Subcutaneous abdominal adipose tissue (tissue), 5 donors: ENCODE data around the gene ZNF70.

Experiments used
- H3K27ac ChIP-seq: one replicate; pipeline ENCODE4 v1.7.0; 2013; ENCODE audit warnings: low read depth, mild to moderate bottlenecking, inconsistent platforms, low read length, moderate library complexity
- H3K27me3 ChIP-seq, 5 donors: one replicate each; pipeline ENCODE4 v1.7.0; 2013; ENCODE audit warnings: low read length in 5 of 5, inconsistent platforms in 1 of 5; ENCODE audit not compliant: control insufficient read depth in 5 of 5, insufficient read depth in 4 of 5
- H3K36me3 ChIP-seq, 5 donors: one replicate each; pipeline ENCODE4 v1.7.0; 2013; ENCODE audit warnings: low read length in 5 of 5; ENCODE audit not compliant: control insufficient read depth in 5 of 5, insufficient read depth in 5 of 5
- H3K4me1 ChIP-seq, 5 donors: one replicate each; pipeline ENCODE4 v1.7.0; 2013; ENCODE audit warnings: low read length in 5 of 5, mild to moderate bottlenecking in 3 of 5, moderate library complexity in 1 of 5; ENCODE audit not compliant: control insufficient read depth in 5 of 5, insufficient read depth in 5 of 5
- H3K4me3 ChIP-seq, 5 donors: one replicate each; pipeline ENCODE4 v1.7.0; 2013; ENCODE audit warnings: low read length in 5 of 5, low read depth in 1 of 5
- H3K9ac ChIP-seq, 5 donors: one replicate each; pipeline ENCODE4 v1.7.0; 2013; ENCODE audit warnings: low read length in 5 of 5, mild to moderate bottlenecking in 4 of 5, moderate library complexity in 3 of 5
- H3K9me3 ChIP-seq, 5 donors: one replicate each; pipeline ENCODE4 v1.7.0; 2013; ENCODE audit warnings: low read length in 5 of 5; ENCODE audit not compliant: control insufficient read depth in 5 of 5
- donor health status: healthy.
- donor health status: healthy.
- donor health status: healthy.
- donor health status: healthy.
- donor health status: healthy.

Gene ZNF70

DNA sequence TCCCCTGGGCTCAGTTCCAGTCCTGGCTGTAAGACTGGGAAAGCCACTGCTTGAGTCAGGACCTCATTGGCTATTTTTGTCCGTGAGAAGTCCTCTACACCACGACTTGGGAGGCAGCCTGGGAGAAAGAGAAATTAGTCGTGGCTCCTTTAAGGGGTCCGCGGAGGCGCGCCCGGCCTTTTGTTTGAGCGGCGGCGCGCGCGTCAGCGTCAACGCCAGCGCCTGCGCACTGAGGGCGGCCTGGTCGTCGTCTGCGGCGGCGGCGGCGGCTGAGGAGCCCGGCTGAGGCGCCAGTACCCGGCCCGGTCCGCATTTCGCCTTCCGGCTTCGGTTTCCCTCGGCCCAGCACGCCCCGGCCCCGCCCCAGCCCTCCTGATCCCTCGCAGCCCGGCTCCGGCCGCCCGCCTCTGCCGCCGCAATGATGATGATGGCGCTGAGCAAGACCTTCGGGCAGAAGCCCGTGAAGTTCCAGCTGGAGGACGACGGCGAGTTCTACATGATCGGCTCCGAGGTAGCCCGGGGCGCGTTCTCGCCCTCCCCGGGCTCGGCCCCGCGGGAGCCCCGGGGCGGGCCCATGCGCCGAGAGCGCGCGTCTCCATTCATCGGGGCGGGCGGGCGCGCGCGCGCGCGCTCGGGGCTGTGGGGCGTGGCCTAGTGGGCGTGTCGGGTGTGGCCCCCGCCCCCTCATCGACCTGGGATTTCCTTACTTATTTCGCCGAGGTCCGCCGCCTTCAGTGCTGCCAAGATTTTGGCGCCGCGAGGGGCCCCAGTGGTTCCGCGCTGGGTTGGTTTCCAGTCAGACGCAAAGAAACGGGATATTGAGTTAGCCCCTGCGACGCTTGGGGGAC lies 36.1 kb upstream of the ZNF70 start, which contains the start of gene SMARCB1:
SMARCB1 (plus strand) TSS at position 215 of the 848 bp plus-strand sequence; CDS start at position 419, 204 bp downstream.
- Histone ChIP-seq H3K36me3 (peaks cover 0 to 9% (median 6%) of the 10 kb centered on the region in 5 donors), H3K27me3 (peaks cover 0 to 2% (median 0%) of the 10 kb centered on the region in 5 donors), H3K9ac (peak within 1 kb of the TSS; percentile 84 to 97 (median 95)), H3K4me1 (peaks cover 12 to 48% (median 31%) of the 10 kb centered on the region in 5 donors), H3K4me3 (peak within 1 kb of the TSS; percentile 80 to 95 (median 86)), H3K27ac (peak within 1 kb of the TSS; percentile 94), H3K9me3 (no peaks in the 10 kb centered on the region)

- H3K4me3 ChIP-seq: peak overlapping the region; percentile 72 to 89 (median 83)
- peak overlapping the region; percentile 81 to 97 (median 95) for H3K9ac ChIP-seq
- H3K27me3 ChIP-seq: peaks cover 0 to 2% (median 0%) of the 10 kb centered on the region in 5 donors
- peak overlapping the region; percentile 94 for H3K27ac ChIP-seq
- H3K4me1 ChIP-seq: peaks cover 13 to 48% (median 32%) of the 10 kb centered on the region in 5 donors
- no peaks in the 10 kb centered on the region for H3K9me3 ChIP-seq
- peaks cover 0 to 4% (median 0%) of the 10 kb centered on the region in 5 donors for H3K36me3 ChIP-seq
These were observed 35.4 kb upstream of the ZNF70 start for GRCh38 chr22:23786261-23786710.

- H3K27ac ChIP-seq: no peak overlapping the region
- H3K9me3 ChIP-seq: no peaks in the 10 kb centered on the region
- no peak overlapping the region for H3K4me3 ChIP-seq
- no peaks in the 10 kb centered on the region for H3K36me3 ChIP-seq
- H3K9ac ChIP-seq: peak overlapping the region in 1 of 5 donors; percentile 14
- peaks cover 11 to 41% (median 26%) of the 10 kb centered on the region in 5 donors for H3K4me1 ChIP-seq
- peaks cover 0 to 2% (median 0%) of the 10 kb centered on the region in 5 donors for H3K27me3 ChIP-seq
These were observed 33.4 kb upstream of the ZNF70 start for GRCh38 chr22:23784215-23784732.

- no peak overlapping the region for H3K27ac ChIP-seq
- H3K27me3 ChIP-seq: peaks cover 0 to 2% (median 0%) of the 10 kb centered on the region in 5 donors
- no peaks in the 10 kb centered on the region for H3K36me3 ChIP-seq
- H3K4me3 ChIP-seq: no peak overlapping the region
- no peaks in the 10 kb centered on the region for H3K9me3 ChIP-seq
- H3K4me1 ChIP-seq: peaks cover 11 to 38% (median 24%) of the 10 kb centered on the region in 5 donors
- H3K9ac ChIP-seq: peak overlapping the region in 1 of 5 donors; percentile 14
These were observed 32.6 kb upstream of the ZNF70 start for GRCh38 chr22:23783265-23784150.

DNA sequence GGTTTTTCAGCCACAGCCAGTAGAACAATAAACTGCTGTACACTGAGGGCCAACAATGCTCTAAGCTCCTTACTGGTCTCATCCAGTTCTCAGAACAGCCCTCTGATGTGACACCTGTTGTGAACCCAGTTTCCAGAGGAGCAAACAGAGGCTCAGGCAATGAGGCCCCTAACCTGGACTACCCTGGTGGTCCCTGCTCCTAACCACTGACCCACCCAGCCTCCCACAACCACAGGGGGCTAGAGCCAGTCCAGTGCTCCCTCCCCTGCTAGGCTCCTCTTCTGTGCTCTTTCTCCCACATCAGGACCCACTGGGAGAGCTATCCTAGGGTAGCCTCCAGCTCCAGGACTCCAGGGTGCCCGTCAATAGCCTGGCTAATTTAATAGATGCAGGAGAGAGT lies 31.8 kb upstream of the ZNF70 start:
- no peak overlapping the region for H3K4me3 ChIP-seq
- H3K27me3 ChIP-seq: peaks cover 0 to 2% (median 0%) of the 10 kb centered on the region in 5 donors
- H3K4me1 ChIP-seq: peaks cover 11 to 30% (median 19%) of the 10 kb centered on the region in 5 donors
- H3K9me3 ChIP-seq: no peaks in the 10 kb centered on the region
- no peak overlapping the region for H3K9ac ChIP-seq
- H3K27ac ChIP-seq: no peak overlapping the region
- no peaks in the 10 kb centered on the region for H3K36me3 ChIP-seq

DNA sequence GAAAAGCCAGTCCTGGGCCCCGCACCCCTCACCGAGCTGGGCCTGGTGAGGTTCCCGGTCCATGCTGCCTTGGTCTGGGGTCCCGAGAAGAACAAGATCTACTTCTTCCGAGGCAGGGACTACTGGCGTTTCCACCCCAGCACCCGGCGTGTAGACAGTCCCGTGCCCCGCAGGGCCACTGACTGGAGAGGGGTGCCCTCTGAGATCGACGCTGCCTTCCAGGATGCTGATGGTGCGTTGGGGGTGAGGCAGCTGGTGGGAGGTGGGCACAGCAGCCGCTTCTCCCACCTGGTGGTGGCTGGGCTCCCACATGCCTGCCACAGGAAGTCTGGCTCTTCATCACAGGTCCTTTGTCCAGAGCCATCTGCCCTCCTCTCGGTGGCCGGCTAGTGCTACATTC lies 31.3 kb upstream of the ZNF70 start:
- Histone ChIP-seq H3K9ac (no peak overlapping the region), H3K4me1 (peaks cover 10 to 26% (median 15%) of the 10 kb centered on the region in 5 donors), H3K4me3 (no peak overlapping the region), H3K27me3 (peaks cover 0 to 2% (median 0%) of the 10 kb centered on the region in 5 donors), H3K9me3 (no peaks in the 10 kb centered on the region), H3K27ac (no peak overlapping the region), H3K36me3 (no peaks in the 10 kb centered on the region)

GRCh38 chr22:23781511-23782183 lies 30.7 kb upstream of the ZNF70 start:
- Histone ChIP-seq H3K4me3 (no peak overlapping the region), H3K36me3 (no peaks in the 10 kb centered on the region), H3K9me3 (no peaks in the 10 kb centered on the region), H3K9ac (no peak overlapping the region), H3K27me3 (peaks cover 0 to 2% (median 0%) of the 10 kb centered on the region in 5 donors), H3K4me1 (peaks cover 10 to 25% (median 14%) of the 10 kb centered on the region in 5 donors), H3K27ac (no peak overlapping the region)

- no peak overlapping the region for H3K4me3 ChIP-seq
- H3K9ac ChIP-seq: no peak overlapping the region
- H3K36me3 ChIP-seq: no peaks in the 10 kb centered on the region
- H3K27me3 ChIP-seq: no peaks in the 10 kb centered on the region
- H3K4me1 ChIP-seq: peaks cover 5 to 19% (median 8%) of the 10 kb centered on the region in 5 donors
- H3K27ac ChIP-seq: no peak overlapping the region
- no peaks in the 10 kb centered on the region for H3K9me3 ChIP-seq
These were observed 30.2 kb upstream of the ZNF70 start for GRCh38 chr22:23781065-23781464.

GRCh38 chr22:23780146-23780748 lies 29.3 kb upstream of the ZNF70 start:
- Histone ChIP-seq H3K36me3 (no peaks in the 10 kb centered on the region), H3K27me3 (no peaks in the 10 kb centered on the region), H3K9me3 (no peaks in the 10 kb centered on the region), H3K27ac (no peak overlapping the region), H3K9ac (no peak overlapping the region), H3K4me3 (no peak overlapping the region), H3K4me1 (peaks cover 5 to 21% (median 8%) of the 10 kb centered on the region in 5 donors)
